ENCODE data around the gene TAGLN.
"Not testable (repeated sequence)": the region's sequence is repeated elsewhere in the genome, so short reads cannot be mapped to it uniquely, and the experiment has no call there.

TAGLN gene

GRCh38 chr11:117195761-117196160, 3.4 kb upstream of the TAGLN start:
- no peak for DNase-seq (ENCODE audit: low read depth)

- DNase-seq (ENCODE audit: low read depth), result no peak
These were observed 2.2 kb upstream of the TAGLN start for GRCh38 chr11:117197006-117197405.

- no peak for DNase-seq (ENCODE audit: low read depth)
These were observed 1.4 kb upstream of the TAGLN start for GRCh38 chr11:117197516-117198456.

GRCh38 chr11:117198613-117199012, 557 bp upstream of the TAGLN start:
- DNase-seq (ENCODE audit: low read depth), result no peak

- DNase-seq (ENCODE audit: low read depth), result no peak
These were observed 994 bp downstream of the TAGLN start for GRCh38 chr11:117199916-117200812.

- DNase-seq (ENCODE audit: low read depth), result no peak
These were observed 1.9 kb downstream of the TAGLN start for GRCh38 chr11:117200813-117201657.

GRCh38 chr11:117201658-117202305, 2.6 kb downstream of the TAGLN start:
- DNase-seq (ENCODE audit: low read depth), result no peak

GRCh38 chr11:117202386-117203068, 3.4 kb downstream of the TAGLN start:
- no peak for DNase-seq (ENCODE audit: low read depth)

- no peak for DNase-seq (ENCODE audit: low read depth)
These were observed 3.9 kb downstream of the TAGLN start for GRCh38 chr11:117203069-117203407.

GRCh38 chr11:117204283-117205080, 5.3 kb downstream of the TAGLN start:
- no peak for DNase-seq (ENCODE audit: low read depth)

GRCh38 chr11:117205211-117205818, 6.1 kb downstream of the TAGLN start:
- DNase-seq (ENCODE audit: low read depth), result no peak

- not testable (repeated sequence) for DNase-seq (ENCODE audit: low read depth)
These were observed 6.9 kb downstream of the TAGLN start for GRCh38 chr11:117206111-117206510.

GRCh38 chr11:117206859-117207258, 7.7 kb downstream of the TAGLN start:
- not testable (repeated sequence) for DNase-seq (ENCODE audit: low read depth)

GRCh38 chr11:117207481-117207880, 8.3 kb downstream of the TAGLN start:
- DNase-seq (ENCODE audit: low read depth), result not testable (repeated sequence)

GRCh38 chr11:117208710-117209109, 9.5 kb downstream of the TAGLN start:
- not testable (repeated sequence) for DNase-seq (ENCODE audit: low read depth)

- not testable (repeated sequence) for DNase-seq (ENCODE audit: low read depth)
These were observed 10.4 kb downstream of the TAGLN start for GRCh38 chr11:117209351-117210125.

- no peak for DNase-seq (ENCODE audit: low read depth)
These were observed 11.4 kb downstream of the TAGLN start for GRCh38 chr11:117210620-117211019.

- no peak for DNase-seq (ENCODE audit: low read depth)
These were observed 13.7 kb downstream of the TAGLN start for GRCh38 chr11:117212697-117213355.

All from GM04504 (cell line).